ENCODE results near the gene STK32B. TPM values are rescaled to one million over a fixed set of nuclear protein-coding genes. Genes with fewer than 3 reads are reported as not detected.

STK32B gene
- total and polyA plus RNA-seq, 10 donors, result 0.03 to 0.87 (median 0.36) TPM

GRCh38 chr4:5424901-5425300, 373.6 kb downstream of the STK32B start:
- DNase-seq, result peak; percentile 75
- peaks cover 0 to 13% (median 2%) of the 10 kb centered on the region in 8 donors for H3K9me3 ChIP-seq
- no peaks in the 10 kb centered on the region for H3K36me3 ChIP-seq
- no peaks in the 10 kb centered on the region for H3K4me1 ChIP-seq
- intact Hi-C loops (cut with DNase I; ENCODE audit: low total_unique reads), result no loop called here
- WGBS, 5 donors, result 89 to 100% (median 94%) methylated on average over 5 to 8 of the region's 8 CpGs
- peaks cover 0 to 8% (median 0%) of the 10 kb centered on the region in 7 donors for H3K27me3 ChIP-seq (replicated peaks in 1 of 7)
- no peak for TF ChIP-seq POLR2A (IDR thresholded peaks at IDR 0.05)
- TF ChIP-seq CTCF (IDR thresholded peaks at IDR 0.05 in 8 of 11, conservative IDR thresholded peaks at IDR 0.05 in 3 of 11), result no peak
- no peak overlapping the region for H3K4me3 ChIP-seq
- no peak overlapping the region for H3K27ac ChIP-seq

GRCh38 chr4:5429747-5430146, 378.5 kb downstream of the STK32B start:
- H3K27ac ChIP-seq, result no peak overlapping the region
- no peak for TF ChIP-seq POLR2AphosphoS5 (IDR thresholded peaks at IDR 0.05)
- TF ChIP-seq CTCF (IDR thresholded peaks at IDR 0.05 in 8 of 11, conservative IDR thresholded peaks at IDR 0.05 in 3 of 11), result no peak
- TF ChIP-seq POLR2A (IDR thresholded peaks at IDR 0.05), result no peak
- no peak overlapping the region for H3K4me3 ChIP-seq
- DNase-seq, result no peak
- no peaks in the 10 kb centered on the region for H3K36me3 ChIP-seq
- no peaks in the 10 kb centered on the region for H3K27me3 ChIP-seq (replicated peaks in 1 of 7)
- H3K4me1 ChIP-seq, result no peaks in the 10 kb centered on the region
- H3K9me3 ChIP-seq, result peaks cover 0 to 27% (median 10%) of the 10 kb centered on the region in 8 donors
- intact Hi-C loops (cut with DNase I; ENCODE audit: low total_unique reads), result no loop called here

- H3K9me3 ChIP-seq, result peaks cover 0 to 27% (median 10%) of the 10 kb centered on the region in 8 donors
- H3K27ac ChIP-seq, result no peak overlapping the region
- H3K36me3 ChIP-seq, result no peaks in the 10 kb centered on the region
- no peaks in the 10 kb centered on the region for H3K4me1 ChIP-seq
- 86 to 94% (median 90%) methylated on average over 5 of the region's 5 CpGs for WGBS, 5 donors
- TF ChIP-seq CTCF (IDR thresholded peaks at IDR 0.05 in 8 of 11, conservative IDR thresholded peaks at IDR 0.05 in 3 of 11) (no peak), POLR2AphosphoS5 (IDR thresholded peaks at IDR 0.05) (no peak), POLR2A (IDR thresholded peaks at IDR 0.05) (no peak)
- no peaks in the 10 kb centered on the region for H3K27me3 ChIP-seq (replicated peaks in 1 of 7)
- H3K4me3 ChIP-seq, result no peak overlapping the region
- DNase-seq, result no peak
- intact Hi-C loops (cut with DNase I; ENCODE audit: low total_unique reads), result no loop called here
These were observed 381.9 kb downstream of the STK32B start for GRCh38 chr4:5433196-5433595.

GRCh38 chr4:5435201-5435600, 383.9 kb downstream of the STK32B start:
- DNase-seq, result no peak
- no peaks in the 10 kb centered on the region for H3K36me3 ChIP-seq
- H3K4me3 ChIP-seq, result no peak overlapping the region
- TF ChIP-seq CTCF (IDR thresholded peaks at IDR 0.05 in 8 of 11, conservative IDR thresholded peaks at IDR 0.05 in 3 of 11), result no peak
- no peak for TF ChIP-seq POLR2A (IDR thresholded peaks at IDR 0.05)
- no peak for TF ChIP-seq POLR2AphosphoS5 (IDR thresholded peaks at IDR 0.05)
- no peaks in the 10 kb centered on the region for H3K4me1 ChIP-seq
- peaks cover 0 to 11% (median 3%) of the 10 kb centered on the region in 8 donors for H3K9me3 ChIP-seq
- H3K27ac ChIP-seq, result no peak overlapping the region
- 51 to 79% (median 68%) methylated on average over 5 of the region's 5 CpGs for WGBS, 5 donors
- H3K27me3 ChIP-seq (replicated peaks in 1 of 7), result no peaks in the 10 kb centered on the region
- intact Hi-C loops (cut with DNase I; ENCODE audit: low total_unique reads), result no loop called here

All from spleen (tissue), 11 donors.